Measurements from ENCODE around the gene EIF4G1. TPM values are rescaled to one million over a fixed set of nuclear protein-coding genes. Genes with fewer than 3 reads are reported as not detected.
A peak's percentile ranks its signal among the peaks of the same experiment; 100 is the strongest.

The EIF4G1 gene
- total RNA-seq, 2 donors from 2014 or later, result 146 to 213 TPM

GRCh38 chr3:184327171-184327570 is 12.8 kb downstream of the EIF4G1 start:
- Histone ChIP-seq H3K4me3 (no peak overlapping the region), H3K27me3 (no peaks in the 10 kb centered on the region), H3K4me1 (peaks cover 4% of the 10 kb centered on the region), H3K27ac (no peak overlapping the region), H3K36me3 (replicated peaks in 1 of 2; ENCODE audit: insufficient read depth in 1 of 2, low read depth in 2 of 2) (peaks cover 72 to 90% of the 10 kb centered on the region in 2 donors), H3K9me3 (no peaks in the 10 kb centered on the region)
- WGBS, 2 donors, result 89 to 93% methylated on average over 21 of the region's 21 CpGs
- TF ChIP-seq POLR2A (IDR thresholded peaks at IDR 0.05) (no peak), CTCF (IDR thresholded peaks at IDR 0.05) (no peak)
- DNase-seq (no peak), ATAC-seq (no peak)
- intact Hi-C loops (cut with DNase I), result no loop called here

DNA sequence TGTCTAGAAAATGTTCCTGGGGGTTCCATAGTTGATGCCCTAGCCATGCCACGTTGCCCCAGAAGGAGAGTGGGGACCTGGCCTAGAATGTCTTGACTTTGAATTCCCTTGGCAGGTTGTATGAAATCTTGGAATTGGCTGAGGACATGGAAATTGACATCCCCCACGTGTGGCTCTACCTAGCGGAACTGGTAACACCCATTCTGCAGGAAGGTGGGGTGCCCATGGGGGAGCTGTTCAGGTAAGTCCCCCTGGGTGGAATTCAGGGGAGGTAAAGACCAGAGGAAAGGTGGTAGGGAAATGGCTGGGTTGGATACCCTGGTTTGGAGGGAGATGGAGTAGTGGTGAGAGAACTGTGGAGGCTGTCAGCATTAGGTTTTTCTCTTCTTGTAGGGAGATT is 14.1 kb downstream of the EIF4G1 start:
- Histone ChIP-seq H3K27ac (no peak overlapping the region), H3K4me1 (no peaks in the 10 kb centered on the region), H3K9me3 (no peaks in the 10 kb centered on the region), H3K27me3 (no peaks in the 10 kb centered on the region), H3K4me3 (no peak overlapping the region), H3K36me3 (replicated peaks in 1 of 2; ENCODE audit: insufficient read depth in 1 of 2, low read depth in 2 of 2) (peaks cover 65 to 86% of the 10 kb centered on the region in 2 donors)
- no peak for ATAC-seq
- DNase-seq, result no peak
- WGBS, 2 donors, result 43 to 59% methylated on average over 3 of the region's 3 CpGs
- TF ChIP-seq CTCF (IDR thresholded peaks at IDR 0.05) (no peak), POLR2A (IDR thresholded peaks at IDR 0.05) (no peak)
- intact Hi-C loops (cut with DNase I), result no loop called here

DNA sequence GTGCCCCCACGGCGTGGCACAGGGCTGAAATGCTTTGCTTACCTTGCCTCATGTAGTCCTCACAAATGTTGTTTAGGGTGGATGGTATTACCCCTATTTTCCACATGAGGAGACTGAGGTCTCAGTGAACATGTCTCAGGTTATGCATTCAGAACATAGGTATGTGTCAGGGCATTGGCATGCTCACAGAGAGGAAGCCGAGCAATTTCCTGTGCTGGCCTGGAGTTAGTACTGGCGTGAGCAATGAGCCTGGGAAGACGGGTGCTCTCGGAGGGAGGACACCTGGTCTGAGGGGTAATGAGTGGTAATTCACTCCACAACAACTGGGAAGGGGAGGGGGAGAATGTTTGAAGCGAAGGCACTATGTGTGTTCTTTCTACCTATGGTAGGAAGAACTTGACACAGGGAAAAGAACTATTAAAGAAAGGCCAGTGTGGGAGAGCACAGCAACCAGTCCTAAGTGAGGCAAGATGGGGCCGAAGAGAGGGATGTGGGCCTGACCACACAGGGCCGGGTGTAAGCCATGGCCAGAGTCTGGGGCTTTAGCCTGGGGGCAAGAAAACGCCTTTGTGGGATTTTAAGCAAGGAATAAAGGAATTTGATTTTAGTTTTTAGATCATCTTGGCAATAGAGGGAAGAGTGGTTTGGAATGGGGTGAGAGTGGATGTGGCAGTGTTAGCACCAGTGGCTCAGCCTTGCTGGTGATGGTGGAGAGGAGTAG is 18.1 kb downstream of the EIF4G1 start:
- TF ChIP-seq POLR2A (IDR thresholded peaks at IDR 0.05) (no peak), CTCF (IDR thresholded peaks at IDR 0.05) (no peak)
- H3K27ac ChIP-seq, result peak overlapping the region in 2 of 4 donors; percentile 27 to 29
- H3K4me1 ChIP-seq, result peaks cover 17% of the 10 kb centered on the region

DNA sequence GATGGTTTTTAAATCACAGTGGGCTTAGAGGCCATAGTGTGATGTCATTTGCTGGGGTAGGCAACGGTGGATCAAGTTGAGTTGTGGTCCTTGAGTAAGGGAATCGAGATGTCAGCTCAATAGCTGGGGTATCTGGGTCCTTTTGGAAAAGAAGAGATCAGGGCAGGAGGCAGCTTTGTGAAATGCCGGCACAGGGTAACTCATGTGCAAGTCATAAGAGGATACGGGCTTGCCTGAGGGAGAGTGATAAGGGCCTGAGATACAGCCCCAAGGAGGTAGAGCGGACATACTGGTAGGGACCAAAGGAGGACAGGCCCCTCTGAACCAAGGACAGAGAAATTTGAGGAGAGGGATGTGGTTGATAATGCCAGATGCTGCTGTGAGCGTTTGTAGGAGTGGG is 18.8 kb downstream of the EIF4G1 start:
- intact Hi-C loops (cut with DNase I), result no loop called here
- WGBS, 2 donors, result 78% methylated on average over 6 of the region's 6 CpGs

More for the DNA sequence above, 18.1 kb downstream of the EIF4G1 start:
- peaks cover 33 to 59% of the 10 kb centered on the region in 2 donors for H3K36me3 ChIP-seq (replicated peaks in 1 of 2; ENCODE audit: insufficient read depth in 1 of 2, low read depth in 2 of 2)
- WGBS, 2 donors, result 71 to 79% methylated on average over 10 of the region's 10 CpGs
- no peaks in the 10 kb centered on the region for H3K27me3 ChIP-seq
- intact Hi-C loops (cut with DNase I), result no loop called here
- H3K4me3 ChIP-seq, result no peak overlapping the region
- no peaks in the 10 kb centered on the region for H3K9me3 ChIP-seq
- DNase-seq, result no peak
- ATAC-seq, result no peak

More for the DNA sequence above, 18.8 kb downstream of the EIF4G1 start:
- Histone ChIP-seq H3K4me3 (no peak overlapping the region), H3K4me1 (peaks cover 22% of the 10 kb centered on the region), H3K27ac (peak overlapping the region in 1 of 4 donors; percentile 13), H3K36me3 (replicated peaks in 1 of 2; ENCODE audit: insufficient read depth in 1 of 2, low read depth in 2 of 2) (peaks cover 26 to 52% of the 10 kb centered on the region in 2 donors), H3K27me3 (no peaks in the 10 kb centered on the region), H3K9me3 (no peaks in the 10 kb centered on the region)
- DNase-seq, result no peak
- TF ChIP-seq POLR2A (IDR thresholded peaks at IDR 0.05) (no peak), CTCF (IDR thresholded peaks at IDR 0.05) (no peak)
- no peak for ATAC-seq
